Middle frontal gyrus (tissue), 1 donor: ENCODE data around the gene DDX46.
"Not testable (repeated sequence)": the region's sequence is repeated elsewhere in the genome, so short reads cannot be mapped to it uniquely, and the experiment has no call there.

ENCODE experiments used
- DNase-seq: peaks from one replicate; pipeline ENCODE4 v3.0.0-alpha.2; 2015; ENCODE audit warnings: low spot score; ENCODE audit errors: extremely low spot score

Gene DDX46

GRCh38 chr5:134844252-134844651, 85.7 kb downstream of the DDX46 start:
- DNase-seq: no peak

GRCh38 chr5:134845335-134845851, 86.8 kb downstream of the DDX46 start:
- no peak for DNase-seq

GRCh38 chr5:134845852-134846640, 87.5 kb downstream of the DDX46 start, which contains the start of gene C5orf24:
TSS of gene C5orf24 (plus strand) at chr5:134845968. CDS start at chr5:134854901, 8,933 bp downstream.
- peak; percentile 94 for DNase-seq

- DNase-seq: no peak
Measured at GRCh38 chr5:134846641-134846960, 88.0 kb downstream of the DDX46 start.

- DNase-seq: not testable (repeated sequence)
Measured at GRCh38 chr5:134849434-134849933, 90.9 kb downstream of the DDX46 start.

- DNase-seq: no peak
Measured at GRCh38 chr5:134851307-134851923, 92.8 kb downstream of the DDX46 start.

GRCh38 chr5:134856465-134856864, 97.9 kb downstream of the DDX46 start:
- DNase-seq: not testable (repeated sequence)

- DNase-seq: no peak
Measured at GRCh38 chr5:134857401-134857800, 98.8 kb downstream of the DDX46 start.

GRCh38 chr5:134864707-134865106, 106.1 kb downstream of the DDX46 start:
- DNase-seq: no peak

- no peak for DNase-seq
Measured at GRCh38 chr5:134873494-134873893, 114.9 kb downstream of the DDX46 start.

- DNase-seq: peak; percentile 79
Measured at GRCh38 chr5:134873987-134874830, 115.6 kb downstream of the DDX46 start, which contains the start of gene TXNDC15. TSS of gene TXNDC15 (plus strand) at chr5:134874371. CDS start at chr5:134874428, 57 bp downstream.

- DNase-seq: peak; percentile 42
Measured at GRCh38 chr5:134874831-134875655, 116.5 kb downstream of the DDX46 start.

- no peak for DNase-seq
Measured at GRCh38 chr5:134877159-134877558, 118.6 kb downstream of the DDX46 start.

GRCh38 chr5:134878403-134878802, 119.8 kb downstream of the DDX46 start:
- no peak for DNase-seq

GRCh38 chr5:134879456-134879855, 120.9 kb downstream of the DDX46 start:
- no peak for DNase-seq
